Cortex of kidney (tissue), 1 donor: ENCODE measurements around the gene TNS4.

Experiments
- DNase-seq: peaks from one replicate; lab custom pipeline; 2025; lab: John Stamatoyannopoulos, UW

The TNS4 gene

DNA sequence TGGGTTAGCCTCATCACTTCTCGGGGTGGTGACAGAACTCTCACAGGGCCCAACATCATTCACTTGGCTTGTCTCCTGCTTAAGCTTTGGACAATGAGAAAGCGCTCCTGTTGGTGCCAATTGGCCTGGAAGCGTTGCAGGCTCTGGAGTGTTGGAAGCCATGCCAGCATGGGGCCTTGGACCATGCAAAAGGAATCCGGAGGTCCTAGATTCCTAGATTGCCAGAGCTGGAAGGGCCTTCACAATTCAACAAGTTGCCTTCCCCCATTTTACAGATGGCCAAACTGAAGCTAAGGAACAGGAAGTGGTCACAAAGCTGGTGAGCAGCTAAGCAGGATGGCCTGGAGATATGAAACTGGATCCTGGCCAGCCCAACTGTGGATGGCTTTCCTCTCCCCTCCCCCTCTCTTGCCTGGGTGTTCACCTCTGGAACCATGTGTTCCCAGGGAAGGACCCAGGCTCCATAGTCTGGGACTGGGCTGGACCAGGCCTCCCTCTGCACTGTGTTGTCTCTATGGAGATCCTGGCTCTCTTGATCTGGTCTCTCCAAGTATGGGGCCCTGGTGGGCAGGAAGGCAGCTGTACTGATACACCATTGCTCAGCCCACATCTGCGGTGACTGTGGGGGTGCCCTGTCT, 64.2 kb downstream of the TNS4 start:
- no peak for DNase-seq

DNA sequence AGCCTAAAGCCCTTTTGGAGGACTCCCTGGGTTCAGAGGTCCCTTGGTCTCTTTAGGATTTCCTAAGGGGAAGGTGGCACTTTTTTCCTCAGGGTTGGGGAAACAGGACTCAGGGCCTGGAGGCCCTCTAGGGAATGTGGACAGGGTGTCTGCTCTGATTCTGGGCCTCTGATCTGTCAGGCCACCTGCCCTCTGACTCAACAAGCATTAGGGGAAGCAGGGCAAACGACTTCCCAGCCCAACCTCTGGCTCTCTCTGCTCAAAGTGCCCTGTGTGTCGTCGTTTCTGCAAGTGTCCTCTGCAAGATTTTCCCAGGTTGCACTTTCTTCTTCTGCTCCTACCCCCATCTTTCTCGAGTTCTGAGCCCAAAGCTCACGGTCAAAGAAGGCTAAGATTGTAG, 64.8 kb downstream of the TNS4 start:
- no peak for DNase-seq

DNA sequence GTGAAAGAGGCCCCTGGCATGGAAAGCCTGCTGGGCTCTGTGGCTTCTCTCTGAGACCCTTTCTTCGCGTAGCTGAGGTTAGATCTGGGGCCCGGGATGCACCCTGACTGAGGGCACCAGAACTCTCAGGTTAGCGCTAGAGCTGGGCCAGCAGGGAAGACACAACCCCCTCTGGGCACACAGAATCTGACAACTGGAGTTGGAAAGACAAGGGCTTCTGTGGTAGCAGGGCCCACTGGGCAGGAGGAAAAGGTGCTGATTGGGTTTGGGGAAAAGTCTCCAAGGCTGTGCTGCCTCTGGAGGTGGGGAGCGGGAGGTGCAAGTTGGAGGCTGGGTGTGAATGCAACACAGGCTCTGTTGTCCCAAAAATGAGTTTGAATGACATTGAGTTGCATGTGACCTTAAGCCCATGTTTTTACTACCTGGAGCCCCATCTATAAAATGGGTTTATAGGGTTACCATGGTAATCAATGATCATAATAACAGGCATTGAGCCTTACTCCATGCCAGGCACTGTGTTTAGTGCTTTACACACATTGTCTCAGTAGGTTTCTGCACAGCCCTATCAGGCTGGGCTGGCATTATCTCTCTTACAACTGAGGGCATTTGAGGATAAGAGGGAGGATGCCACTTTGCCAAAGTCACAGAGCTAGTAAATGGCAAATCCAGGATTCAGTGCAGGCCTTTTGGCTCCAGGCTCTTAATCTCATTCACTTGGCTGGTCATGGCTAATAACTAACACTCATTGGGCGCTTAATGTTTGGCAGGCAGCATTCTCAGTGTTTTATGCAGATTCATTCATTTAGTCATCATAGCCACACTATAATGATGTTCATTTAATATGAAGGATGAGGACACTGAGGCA, 67.6 kb downstream of the TNS4 start:
- no peak for DNase-seq

DNA sequence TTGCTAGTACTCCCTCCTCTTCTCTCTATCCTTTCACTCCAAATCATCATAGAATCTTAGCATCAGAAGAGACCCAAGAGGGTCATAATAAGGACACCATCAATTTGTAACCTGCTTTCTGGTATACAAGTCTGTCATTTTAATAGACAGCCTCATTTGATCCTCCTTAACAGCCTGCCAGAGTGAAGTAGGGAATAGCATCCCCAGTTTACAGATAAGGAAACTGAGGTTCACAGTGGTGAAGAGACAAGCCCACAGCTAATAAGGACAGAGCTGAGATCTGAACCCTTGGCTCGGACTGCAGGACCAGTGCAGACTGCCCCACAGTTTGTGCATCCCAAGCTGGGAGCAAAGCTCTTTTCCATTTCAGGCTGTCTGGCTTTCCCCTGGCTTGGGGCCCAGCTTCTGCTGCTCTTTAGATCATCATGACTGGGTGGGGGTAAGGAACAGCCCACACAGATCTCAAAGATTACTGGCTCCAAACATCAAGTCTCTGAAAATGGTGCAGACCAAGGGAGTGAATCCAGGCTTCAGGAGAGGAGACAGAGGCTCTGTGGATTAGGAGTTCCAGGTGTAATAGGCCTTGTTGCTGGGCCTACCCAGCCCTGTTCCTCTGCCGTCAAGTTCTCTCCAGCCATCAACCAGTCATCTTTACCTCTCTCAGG, 68.4 kb downstream of the TNS4 start:
- no peak for DNase-seq

DNA sequence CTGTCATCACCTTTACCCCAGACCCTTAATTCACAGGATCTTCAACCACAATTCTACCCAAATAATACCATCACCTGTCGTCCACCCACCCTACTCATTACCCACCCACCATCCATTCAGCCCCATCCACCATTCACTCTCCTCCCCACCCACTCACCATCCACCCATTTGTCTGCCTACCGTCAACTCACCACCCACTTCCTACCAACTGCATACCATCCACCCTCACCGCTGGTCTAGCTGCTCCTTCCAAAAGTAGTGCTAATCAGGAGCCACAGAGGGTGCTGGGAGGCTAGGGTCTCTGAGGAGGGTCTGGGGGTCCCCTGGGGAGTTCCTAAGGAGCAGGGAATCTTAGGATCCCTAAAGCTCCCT, 70.2 kb downstream of the TNS4 start:
- DNase-seq, result no peak

DNA sequence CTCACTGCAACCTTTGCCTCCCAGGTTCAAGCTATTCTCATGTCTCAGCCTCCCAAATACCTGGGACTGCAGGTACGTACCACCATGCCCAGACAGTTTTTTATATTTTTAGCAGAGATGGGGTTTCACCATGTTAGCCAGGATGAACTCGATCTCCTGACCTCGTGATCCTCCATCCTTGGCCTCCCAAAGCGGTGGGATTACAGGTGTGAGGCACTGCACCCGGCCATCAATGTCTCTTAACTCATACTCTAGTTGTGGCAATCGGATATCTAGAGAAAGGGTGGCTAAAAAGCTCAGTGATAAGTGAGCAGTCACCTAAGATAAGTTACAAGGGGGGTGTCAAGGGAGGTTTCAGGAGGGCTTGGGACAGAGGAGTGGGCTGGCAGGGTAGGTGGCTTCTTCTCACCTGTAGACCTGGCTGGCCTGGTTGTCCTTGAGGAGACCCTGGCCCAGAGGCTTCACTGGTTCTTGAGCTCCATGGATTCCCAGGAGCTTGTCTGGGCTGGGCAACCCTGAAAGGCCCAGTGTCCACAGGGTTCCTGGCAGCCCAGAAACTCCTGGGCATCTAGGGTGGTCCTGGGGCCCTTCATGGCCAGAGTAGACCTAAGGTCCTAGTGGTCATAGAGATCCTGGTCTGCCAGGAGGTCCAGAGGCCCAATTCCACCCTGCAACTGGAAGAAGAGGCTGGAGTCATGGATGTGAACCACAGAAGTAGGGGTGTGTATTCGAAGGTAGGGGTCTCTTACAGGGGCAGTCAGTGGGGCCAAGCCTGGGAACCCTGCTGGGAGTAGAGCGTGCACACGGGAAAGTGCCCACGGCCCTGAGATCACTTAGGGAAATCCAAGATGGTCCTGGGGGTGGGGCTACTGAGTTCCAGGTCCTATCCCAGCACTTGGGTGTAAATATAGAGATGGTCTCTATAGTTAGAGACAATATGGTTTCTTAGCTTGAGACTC, 70.9 kb downstream of the TNS4 start:
- no peak for DNase-seq

DNA sequence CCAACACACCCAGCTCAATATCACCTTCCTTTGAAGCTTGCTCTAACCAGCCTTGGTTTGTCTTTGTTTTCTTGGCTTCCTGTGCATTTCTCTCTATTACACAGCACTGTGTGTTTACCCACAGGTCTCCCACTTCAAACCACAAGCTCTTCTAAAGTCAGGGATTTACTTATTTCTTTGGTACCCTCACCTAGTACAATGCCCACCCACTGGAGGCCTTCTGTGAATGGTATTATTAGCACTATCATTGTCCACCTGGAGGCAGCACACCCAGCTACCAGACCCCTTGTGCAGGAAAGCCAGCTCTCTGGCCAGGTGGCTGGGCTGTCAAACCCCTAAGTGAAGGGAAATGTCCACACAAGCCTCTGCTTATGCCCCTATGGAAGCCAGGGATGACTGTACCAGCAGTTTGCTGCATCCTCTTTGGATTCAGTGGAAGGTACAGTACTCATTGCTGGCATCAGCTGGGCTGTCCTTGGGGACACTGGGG, 74.4 kb downstream of the TNS4 start:
- no peak for DNase-seq
